HG03558 (cell line): ENCODE data around the gene TENT4A.

ENCODE experiments used
- ATAC-seq: cut with Tn5 transposase; IDR thresholded peaks from one replicate; pipeline ENCODE4 v1.9.1; 2021; ENCODE audit warnings: moderate number of reproducible peaks; ENCODE audit not compliant: unreplicated experiment; ENCODE audit errors: extremely low read depth

Gene TENT4A

DNA sequence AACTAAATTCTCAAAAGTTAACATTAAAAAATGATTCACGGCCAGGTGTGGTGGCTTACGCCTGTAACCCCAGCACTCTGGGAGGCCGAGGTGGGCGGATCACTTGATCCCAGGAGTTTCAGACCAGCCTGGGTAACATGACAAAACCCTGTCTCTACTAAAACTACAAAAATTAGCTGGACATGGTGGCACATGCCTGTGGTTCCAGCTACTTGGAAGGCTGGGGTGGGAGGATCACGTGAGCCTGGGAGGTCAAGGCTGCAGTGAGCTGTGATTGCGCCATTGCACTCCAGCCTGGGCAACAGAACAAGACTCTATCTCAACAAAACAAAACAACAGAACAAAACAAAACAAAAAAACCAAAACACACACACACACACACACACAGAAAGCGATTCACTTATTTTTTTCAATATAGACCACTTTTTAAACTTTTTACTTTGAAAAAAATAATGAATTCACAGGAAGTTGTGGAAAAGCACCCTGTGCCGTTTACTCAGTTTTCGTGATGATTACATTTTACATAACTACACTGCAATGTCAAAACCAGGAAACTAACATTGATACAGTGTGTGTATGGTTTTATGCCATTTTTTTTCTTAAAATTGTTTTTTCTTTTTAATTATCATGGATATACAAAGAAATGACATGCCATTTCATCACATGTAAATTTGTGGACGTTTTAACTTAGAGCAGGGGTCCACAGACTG lies 73.7 kb downstream of the TENT4A start:
- ATAC-seq = no peak

DNA sequence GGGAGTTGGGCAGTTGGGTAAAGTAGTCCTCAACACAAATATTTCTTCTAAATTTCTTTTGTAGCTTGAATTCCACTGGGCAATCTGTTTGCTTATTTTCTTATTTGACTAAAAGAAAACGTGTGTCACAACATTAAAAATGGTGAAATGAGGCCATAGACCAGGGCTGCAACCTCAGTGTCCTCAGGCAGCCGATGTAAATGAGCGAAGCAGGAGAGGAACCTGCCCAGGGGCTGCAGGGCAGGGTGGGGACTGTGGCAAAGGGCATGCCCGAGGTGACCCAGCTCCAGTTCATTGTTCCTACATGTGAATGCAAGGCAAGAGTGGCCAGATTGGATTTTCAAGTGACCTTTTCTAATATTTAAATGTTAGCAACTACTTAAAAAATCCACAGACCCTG lies 74.7 kb downstream of the TENT4A start:
- no peak for ATAC-seq

DNA sequence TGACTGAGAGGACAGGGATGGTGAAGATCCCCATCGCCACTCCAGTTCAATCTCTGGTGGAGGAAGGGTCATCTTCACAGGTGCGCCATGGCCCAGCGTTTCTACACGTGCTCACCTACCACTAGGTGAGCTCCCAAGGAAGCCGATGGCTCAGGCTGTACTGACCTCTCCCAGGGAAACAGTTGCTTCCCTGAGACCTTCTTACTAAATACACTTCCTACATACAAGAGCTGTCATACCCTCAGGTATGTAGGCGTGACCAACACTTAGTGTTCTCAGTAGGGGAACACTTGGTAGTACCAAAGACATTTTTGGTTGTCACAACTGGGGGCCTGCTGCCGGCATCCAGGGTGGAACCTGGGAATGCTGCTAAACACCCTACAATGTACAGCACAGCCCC lies 75.2 kb downstream of the TENT4A start:
- no peak for ATAC-seq

DNA sequence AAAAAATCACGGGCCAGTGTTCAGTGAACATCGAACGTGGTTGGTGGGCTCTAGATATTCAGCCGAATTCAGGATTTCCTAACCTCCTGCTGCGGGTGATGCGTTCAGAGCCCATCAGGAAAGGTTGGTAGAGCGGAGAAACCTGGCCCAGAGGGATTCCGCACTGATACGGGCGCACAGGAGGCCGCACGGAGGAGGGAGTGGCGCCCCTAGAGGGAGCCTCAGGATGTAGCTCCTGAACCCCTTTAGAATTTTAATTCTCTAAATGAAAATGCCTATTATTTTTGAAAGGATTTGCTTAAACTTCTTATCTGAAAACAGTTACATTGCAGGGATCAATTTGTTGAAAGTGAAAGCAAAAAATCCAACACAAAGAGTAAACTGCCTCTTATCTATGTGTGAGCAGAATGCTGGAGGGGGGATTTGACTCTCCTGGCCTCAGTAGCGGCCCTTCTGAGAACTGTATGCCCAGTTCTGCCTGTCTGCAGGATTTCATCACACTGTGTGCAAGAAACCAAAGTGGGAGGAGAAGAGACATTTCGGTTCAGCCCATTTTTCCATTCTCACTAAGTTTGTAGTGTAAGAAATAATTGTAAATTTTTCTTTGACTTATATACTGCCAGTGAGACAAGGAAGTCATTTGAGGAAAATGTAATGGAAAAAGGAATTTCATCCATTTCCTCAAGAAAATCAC lies 75.9 kb downstream of the TENT4A start:
- ATAC-seq = no peak

DNA sequence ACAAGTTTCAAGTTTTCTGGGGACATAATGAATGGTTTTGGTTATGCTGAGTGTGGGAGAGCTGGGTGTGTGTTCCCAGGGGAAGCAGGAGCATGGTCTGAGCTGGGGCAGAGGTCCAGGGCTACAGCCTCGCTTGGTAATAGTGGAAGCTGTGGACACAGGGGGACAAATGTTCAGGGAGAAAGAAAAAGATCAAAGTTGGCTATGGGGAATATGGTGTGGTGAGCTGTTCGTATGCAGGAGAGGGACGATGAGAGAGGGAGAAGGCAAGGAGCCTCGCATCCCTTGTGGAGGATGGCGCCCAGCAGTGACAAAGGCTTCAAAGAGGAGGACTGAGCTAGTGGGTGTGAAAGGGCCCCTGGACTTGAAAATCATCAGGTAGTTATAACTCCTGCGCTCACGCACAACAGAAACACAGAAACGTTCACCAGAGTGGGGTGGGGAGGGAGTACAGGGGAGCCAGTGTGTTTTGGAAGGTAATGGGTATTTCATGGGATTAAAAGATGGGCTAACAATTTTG lies 77.2 kb downstream of the TENT4A start:
- ATAC-seq = no peak

DNA sequence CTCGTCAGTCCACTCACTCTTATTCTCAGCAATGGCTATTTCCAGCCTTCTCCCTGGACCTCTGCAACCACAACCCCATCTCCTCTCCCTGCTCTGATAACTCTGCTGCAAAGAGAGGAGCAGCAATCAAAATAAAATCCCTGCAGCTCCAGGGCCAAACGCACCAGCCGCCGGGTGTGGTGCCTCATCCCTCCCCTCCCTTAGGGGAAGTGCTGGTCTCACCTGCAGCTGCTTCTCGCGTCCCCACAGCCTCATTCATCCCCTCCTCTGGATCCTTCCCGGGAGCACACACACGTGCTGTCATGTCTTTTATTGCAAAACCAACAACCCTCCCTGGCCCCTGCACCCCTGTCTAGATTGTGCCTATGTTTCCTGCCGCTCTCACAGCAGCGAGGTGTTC lies 77.8 kb downstream of the TENT4A start:
- no peak for ATAC-seq

DNA sequence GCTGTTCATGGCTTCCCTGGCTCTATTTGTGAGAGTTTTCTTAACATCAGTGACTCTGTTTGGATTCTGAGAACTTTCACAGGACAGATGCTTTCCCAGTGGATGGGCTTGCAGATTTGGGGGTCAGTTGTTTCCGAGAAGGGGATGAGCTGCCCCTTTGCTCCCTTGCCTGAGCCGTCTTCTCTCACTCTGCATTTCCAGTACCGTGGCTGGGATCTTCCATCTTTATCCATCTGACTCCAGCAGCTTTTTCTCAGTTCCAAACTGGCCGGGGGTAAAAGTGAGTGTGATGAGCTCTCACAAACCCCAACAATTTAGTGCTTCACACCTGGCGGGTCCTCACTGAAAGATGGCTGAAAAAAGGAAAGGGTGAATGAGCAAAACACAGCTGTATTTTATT lies 79.1 kb downstream of the TENT4A start:
- ATAC-seq = no peak

DNA sequence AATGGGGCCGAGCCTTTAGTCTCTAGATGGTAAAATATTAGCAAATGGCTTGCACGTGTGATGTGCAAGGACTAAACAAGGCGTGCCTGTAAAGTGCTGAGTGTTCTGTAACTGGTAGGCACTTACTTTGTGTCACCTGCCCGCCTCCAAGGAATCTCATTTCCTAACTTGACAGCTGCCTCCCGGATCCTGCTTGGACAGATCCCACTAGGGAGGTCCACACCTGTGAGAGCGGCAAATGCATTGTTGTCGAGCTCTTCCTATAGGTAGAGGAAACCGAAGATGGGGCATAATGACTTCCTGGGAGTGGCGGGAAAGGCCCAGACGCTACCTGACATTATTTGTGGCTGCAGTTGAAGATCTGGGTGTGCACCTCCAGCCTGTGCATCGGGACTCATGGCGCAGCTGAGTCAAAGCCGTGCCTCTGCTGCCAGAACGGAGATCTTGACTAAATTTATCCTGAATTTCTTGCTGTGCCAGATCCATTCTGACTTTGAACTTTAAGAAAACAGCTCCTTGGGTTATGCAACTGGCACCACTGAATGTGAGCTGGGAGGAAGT lies 79.8 kb downstream of the TENT4A start:
- no peak for ATAC-seq

DNA sequence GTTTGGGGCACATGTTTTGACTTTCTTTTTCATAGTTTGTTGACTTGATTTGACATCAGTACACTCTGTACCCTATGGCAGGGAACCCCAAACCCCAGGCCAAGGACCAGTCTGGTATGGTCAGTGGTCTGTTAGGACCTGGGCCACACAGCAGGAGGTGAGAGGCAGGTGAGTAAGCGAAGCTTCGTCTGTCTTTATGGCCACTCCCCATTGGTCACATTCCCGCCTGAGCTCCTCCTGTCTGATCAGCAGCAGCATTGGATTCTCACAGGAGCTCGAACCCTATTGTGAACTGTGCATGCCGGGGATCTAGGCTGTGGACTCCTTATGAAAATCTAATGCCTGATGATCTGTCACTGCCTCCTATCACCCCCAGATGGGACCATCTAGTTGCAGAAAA lies 88.0 kb downstream of the TENT4A start:
- no peak for ATAC-seq

DNA sequence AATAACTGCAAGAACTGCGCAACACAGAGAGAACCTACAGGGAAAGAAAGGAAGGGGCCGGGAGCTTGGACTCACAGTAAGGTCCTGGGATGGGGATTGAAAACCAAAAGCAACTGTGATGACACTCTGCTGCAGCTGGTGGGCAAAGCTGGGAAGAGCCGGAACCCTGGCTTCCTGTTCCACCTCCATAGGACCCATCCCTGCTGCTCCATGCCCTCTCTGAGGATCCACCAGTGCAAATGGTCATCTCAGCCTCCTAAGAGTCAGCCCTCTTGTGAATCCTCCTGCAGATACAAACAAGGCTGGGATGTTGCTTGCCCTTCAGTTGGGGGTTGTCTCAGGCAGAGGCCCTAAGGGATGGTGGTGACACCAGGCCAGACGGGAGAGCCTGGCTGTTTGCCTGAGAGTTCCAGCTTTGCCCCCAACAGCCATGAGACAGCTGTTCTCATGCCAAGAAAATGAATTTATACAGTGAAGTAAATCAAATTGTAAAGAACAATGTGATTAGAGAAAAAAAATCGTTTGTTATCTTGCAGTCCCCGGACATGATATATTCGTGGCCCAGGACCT lies 90.8 kb downstream of the TENT4A start:
- ATAC-seq = no peak

DNA sequence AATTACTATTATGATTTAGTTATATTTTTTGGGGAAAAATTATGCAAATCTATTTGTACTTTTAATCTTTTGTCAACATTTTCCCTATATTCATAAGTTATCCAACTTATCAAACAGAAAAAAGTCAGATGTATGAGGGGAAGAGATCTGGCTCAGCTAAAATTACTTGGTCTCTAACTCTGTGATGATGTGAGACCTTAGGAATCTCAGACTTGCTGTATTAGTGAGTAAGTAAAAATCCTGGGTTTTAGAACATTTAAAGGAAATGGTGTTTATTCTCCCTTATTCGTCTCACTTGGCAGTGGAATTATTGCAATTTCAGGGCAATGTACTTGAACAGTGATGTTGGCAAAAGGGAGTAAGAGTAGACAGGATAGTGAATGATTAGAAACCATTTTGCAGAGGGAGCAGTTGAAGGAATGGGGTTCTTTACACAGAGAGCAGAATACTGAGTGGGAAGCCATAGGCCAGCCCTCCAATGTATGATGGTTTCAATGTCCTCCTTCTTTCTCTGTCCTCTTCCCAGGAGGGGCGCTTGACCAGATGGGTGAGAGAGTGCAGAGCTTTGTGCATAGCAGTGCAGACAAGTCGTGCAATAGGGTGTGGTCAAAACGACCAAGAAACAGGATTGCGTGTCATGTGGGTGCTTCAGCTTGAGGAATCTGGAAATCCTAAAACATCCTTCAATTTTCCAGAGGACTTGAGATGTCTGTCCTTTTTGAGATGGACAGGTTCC lies 91.7 kb downstream of the TENT4A start:
- ATAC-seq = no peak

DNA sequence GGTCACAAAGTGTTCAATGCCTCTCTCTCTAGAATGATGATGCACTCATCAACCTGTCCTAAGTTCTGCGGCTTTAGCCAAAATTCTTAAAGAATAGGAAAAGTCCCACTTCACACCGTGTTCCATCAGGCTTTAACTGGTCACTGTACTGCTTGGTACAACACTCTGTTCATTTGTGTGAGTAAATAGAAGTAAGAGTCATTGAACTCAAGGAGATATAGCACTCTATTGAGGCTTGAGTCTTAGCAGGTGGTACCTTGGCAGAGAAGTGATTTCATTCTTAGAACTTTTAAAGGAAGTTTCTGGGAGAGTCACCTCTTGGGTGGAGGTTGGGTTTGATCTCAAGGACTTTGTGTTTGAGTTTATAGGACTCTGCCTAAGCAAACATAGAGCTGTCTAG lies 92.6 kb downstream of the TENT4A start:
- ATAC-seq = no peak
